IPS-15b (cell line): Measurements from ENCODE around the gene MYO10.

Experiments
- H3K27me3 ChIP-seq: one replicate; pipeline ENCODE4 v1.6.1; 2013; ENCODE audit warnings: low read length; ENCODE audit not compliant: control insufficient read depth, insufficient read depth
- H3K36me3 ChIP-seq: one replicate; pipeline ENCODE4 v1.6.1; 2013; ENCODE audit warnings: low read length; ENCODE audit not compliant: control insufficient read depth, insufficient read depth
- H3K4me1 ChIP-seq: one replicate; pipeline ENCODE4 v1.6.1; 2013; ENCODE audit warnings: mild to moderate bottlenecking, low read length; ENCODE audit not compliant: control insufficient read depth, insufficient read depth
- H3K4me3 ChIP-seq: one replicate; pipeline ENCODE4 v1.5.1; 2013; ENCODE audit warnings: low read depth, low read length
- H3K9ac ChIP-seq: one replicate; pipeline ENCODE4 v1.6.1; 2013; ENCODE audit warnings: low read depth, mild to moderate bottlenecking, low read length
- H3K9me3 ChIP-seq: one replicate; pipeline ENCODE4 v1.6.1; 2013; ENCODE audit warnings: mild to moderate bottlenecking, low read length; ENCODE audit not compliant: control insufficient read depth, insufficient read depth

MYO10 gene

DNA sequence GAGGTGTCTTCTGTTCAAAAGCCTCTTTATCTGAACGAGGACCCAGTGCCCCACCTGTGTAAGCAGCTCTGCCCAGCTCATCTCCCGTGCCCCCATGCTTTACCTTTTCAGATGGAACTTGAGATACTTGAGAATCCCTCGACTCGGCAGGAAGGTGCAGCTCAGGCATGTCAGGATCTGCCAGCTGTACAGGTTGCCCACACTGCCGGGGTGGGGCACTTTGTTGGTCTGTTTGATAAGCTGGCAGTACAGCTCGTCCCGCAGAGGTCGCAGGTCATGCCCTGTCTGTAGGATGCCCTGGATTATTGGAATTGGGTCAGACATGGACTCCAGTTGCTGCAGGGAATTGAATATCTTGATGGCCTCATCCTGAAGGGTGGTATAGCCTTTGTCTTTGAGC lies 261.3 kb downstream of the MYO10 start:
- Histone ChIP-seq H3K27me3 (no peaks in the 10 kb centered on the region), H3K4me1 (no peaks in the 10 kb centered on the region), H3K36me3 (peaks cover 67% of the 10 kb centered on the region), H3K9ac (no peak overlapping the region), H3K4me3 (no peak overlapping the region), H3K9me3 (no peaks in the 10 kb centered on the region)

- Histone ChIP-seq H3K27me3 (no peaks in the 10 kb centered on the region), H3K4me3 (no peak overlapping the region), H3K4me1 (no peaks in the 10 kb centered on the region), H3K9ac (no peak overlapping the region), H3K36me3 (peaks cover 59% of the 10 kb centered on the region), H3K9me3 (no peaks in the 10 kb centered on the region)
Measured at GRCh38 chr5:16673241-16674201, 262.6 kb downstream of the MYO10 start.

DNA sequence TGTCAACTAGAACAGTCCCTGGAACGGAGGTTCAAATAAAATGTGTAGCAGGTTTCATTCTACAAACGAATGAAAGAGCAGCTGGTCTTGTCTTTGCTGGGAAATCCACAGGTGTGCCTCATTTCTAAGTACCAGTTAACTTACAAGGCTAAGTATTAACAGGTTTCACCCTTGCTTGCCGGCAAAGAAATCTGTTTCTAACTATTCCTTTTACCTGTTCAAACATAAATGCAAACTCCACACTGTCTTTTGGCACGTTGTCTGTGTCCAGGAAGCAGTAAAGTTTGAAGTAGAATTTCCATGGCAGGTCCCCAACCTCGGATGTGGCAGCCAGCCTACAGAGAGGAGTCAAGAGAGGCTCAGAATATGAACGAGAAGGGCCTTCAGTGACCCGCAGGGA lies 264.9 kb downstream of the MYO10 start:
- Histone ChIP-seq H3K4me1 (no peaks in the 10 kb centered on the region), H3K36me3 (peaks cover 72% of the 10 kb centered on the region), H3K9me3 (no peaks in the 10 kb centered on the region), H3K27me3 (no peaks in the 10 kb centered on the region), H3K4me3 (no peak overlapping the region), H3K9ac (no peak overlapping the region)

GRCh38 chr5:16669776-16670175 lies 266.3 kb downstream of the MYO10 start:
- Histone ChIP-seq H3K4me1 (no peaks in the 10 kb centered on the region), H3K4me3 (no peak overlapping the region), H3K9me3 (no peaks in the 10 kb centered on the region), H3K27me3 (no peaks in the 10 kb centered on the region), H3K36me3 (peaks cover 69% of the 10 kb centered on the region), H3K9ac (no peak overlapping the region)

DNA sequence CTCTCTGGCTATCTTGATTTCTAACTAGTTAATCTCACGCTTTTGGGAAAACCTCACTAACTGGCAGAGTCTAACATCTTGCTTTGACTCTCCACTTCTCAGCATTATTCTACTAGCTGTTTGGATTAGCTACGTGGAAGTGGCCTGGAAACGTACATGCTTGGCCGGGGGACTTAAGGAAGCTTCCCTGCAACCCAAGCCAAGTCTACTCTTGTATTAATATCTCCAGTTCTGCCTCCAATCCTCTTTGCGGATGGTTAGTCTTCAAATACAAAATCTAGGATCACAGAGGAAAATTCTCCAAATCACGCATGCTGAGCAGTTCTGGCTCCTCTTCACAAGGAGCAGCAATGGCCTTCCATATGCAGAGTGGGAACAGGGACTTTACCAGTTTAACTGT lies 267.5 kb downstream of the MYO10 start:
- H3K4me1 ChIP-seq = no peaks in the 10 kb centered on the region
- H3K27me3 ChIP-seq = no peaks in the 10 kb centered on the region
- no peak overlapping the region for H3K4me3 ChIP-seq
- H3K36me3 ChIP-seq = peaks cover 62% of the 10 kb centered on the region
- H3K9ac ChIP-seq = no peak overlapping the region
- no peaks in the 10 kb centered on the region for H3K9me3 ChIP-seq

GRCh38 chr5:16668194-16668593 lies 267.9 kb downstream of the MYO10 start:
- peaks cover 58% of the 10 kb centered on the region for H3K36me3 ChIP-seq
- no peaks in the 10 kb centered on the region for H3K27me3 ChIP-seq
- no peaks in the 10 kb centered on the region for H3K4me1 ChIP-seq
- H3K9me3 ChIP-seq = no peaks in the 10 kb centered on the region
- H3K4me3 ChIP-seq = no peak overlapping the region
- H3K9ac ChIP-seq = no peak overlapping the region

- Histone ChIP-seq H3K27me3 (no peaks in the 10 kb centered on the region), H3K36me3 (peaks cover 49% of the 10 kb centered on the region), H3K9ac (no peak overlapping the region), H3K9me3 (no peaks in the 10 kb centered on the region), H3K4me1 (no peaks in the 10 kb centered on the region), H3K4me3 (no peak overlapping the region)
Measured at GRCh38 chr5:16666883-16667398, 269.1 kb downstream of the MYO10 start.

- Histone ChIP-seq H3K36me3 (peaks cover 45% of the 10 kb centered on the region), H3K9ac (no peak overlapping the region), H3K27me3 (no peaks in the 10 kb centered on the region), H3K4me3 (no peak overlapping the region), H3K9me3 (no peaks in the 10 kb centered on the region), H3K4me1 (no peaks in the 10 kb centered on the region)
Measured at GRCh38 chr5:16666130-16666882, 269.8 kb downstream of the MYO10 start.

GRCh38 chr5:16665601-16666000 lies 270.5 kb downstream of the MYO10 start:
- Histone ChIP-seq H3K9me3 (no peaks in the 10 kb centered on the region), H3K36me3 (peaks cover 39% of the 10 kb centered on the region), H3K4me3 (no peak overlapping the region), H3K27me3 (no peaks in the 10 kb centered on the region), H3K4me1 (no peaks in the 10 kb centered on the region), H3K9ac (no peak overlapping the region)

- Histone ChIP-seq H3K4me1 (no peaks in the 10 kb centered on the region), H3K9me3 (no peaks in the 10 kb centered on the region), H3K36me3 (peaks cover 34% of the 10 kb centered on the region), H3K4me3 (no peak overlapping the region), H3K27me3 (no peaks in the 10 kb centered on the region), H3K9ac (no peak overlapping the region)
Measured at GRCh38 chr5:16664368-16664767, 271.7 kb downstream of the MYO10 start.

- Histone ChIP-seq H3K36me3 (peaks cover 33% of the 10 kb centered on the region), H3K27me3 (no peaks in the 10 kb centered on the region), H3K4me3 (no peak overlapping the region), H3K4me1 (no peaks in the 10 kb centered on the region), H3K9me3 (no peaks in the 10 kb centered on the region), H3K9ac (no peak overlapping the region)
Measured at GRCh38 chr5:16663840-16664239, 272.2 kb downstream of the MYO10 start.
